DOHH2 (cell line): Measurements from ENCODE around the gene COL13A1.

ENCODE experiments used
- H3F3A ChIP-seq: fragments of 200-600 bp; sonication (generic), shearing (Covaris generic); 2 replicates; pipeline ENCODE4 v1.6.0; 2016; ENCODE audit warnings: antibody characterized with exemption, mild to moderate bottlenecking; ENCODE audit not compliant: control insufficient read depth, insufficient read depth
- H3K27ac ChIP-seq: fragments of 200-600 bp; sonication (generic); 2 replicates; pipeline ENCODE4 v1.5.1; 2014; ENCODE audit warnings: low read depth, mild to moderate bottlenecking, low read length, moderate library complexity
- H3K27me3 ChIP-seq: fragments of 200-600 bp; sonication (generic); 2 replicates; pipeline ENCODE4 v1.6.1; 2014; ENCODE audit warnings: mild to moderate bottlenecking, low read length, mixed read lengths; ENCODE audit not compliant: control insufficient read depth
- H3K36me3 ChIP-seq: fragments of 200-600 bp; sonication (generic); 2 replicates; pipeline ENCODE4 v1.6.1; 2014; ENCODE audit warnings: mild to moderate bottlenecking, low read length, moderate library complexity, mixed read lengths; ENCODE audit not compliant: control insufficient read depth
- H3K4me1 ChIP-seq: fragments of 200-600 bp; sonication (generic); 2 replicates; pipeline ENCODE4 v1.6.1; 2014; ENCODE audit warnings: mild to moderate bottlenecking, low read length, mixed read lengths; ENCODE audit not compliant: control insufficient read depth
- H3K4me2 ChIP-seq: fragments of 200-600 bp; sonication (generic); 2 replicates; pipeline ENCODE4 v1.6.0; 2014; ENCODE audit warnings: mild to moderate bottlenecking, low read length, moderate library complexity
- H3K4me3 ChIP-seq: fragments of 200-600 bp; sonication (generic); 2 replicates; pipeline ENCODE4 v1.5.1; 2014; ENCODE audit warnings: mild to moderate bottlenecking, low read length, mixed read lengths
- H3K79me2 ChIP-seq: fragments of 200-600 bp; sonication (generic); 2 replicates; pipeline ENCODE4 v1.6.1; 2014; ENCODE audit warnings: mild to moderate bottlenecking, low read length, mixed read lengths; ENCODE audit not compliant: control insufficient read depth
- H3K9me2 ChIP-seq: fragments of 200-600 bp; sonication (generic); replicated peaks from 2 replicates; pipeline ENCODE4 v1.6.1; 2014; ENCODE audit warnings: mild to moderate bottlenecking, low read length, mixed read lengths; ENCODE audit not compliant: control insufficient read depth
- H3K9me3 ChIP-seq: fragments of 200-600 bp; sonication (generic); 2 replicates; pipeline ENCODE4 v1.6.1; 2014; ENCODE audit warnings: antibody characterized with exemption, low read length, mixed read lengths; ENCODE audit not compliant: control insufficient read depth, insufficient read depth
- H4K20me1 ChIP-seq: fragments of 200-600 bp; sonication (generic); 2 replicates; pipeline ENCODE4 v1.6.0; 2014; ENCODE audit warnings: low read depth, mild to moderate bottlenecking, antibody characterized with exemption, low read length, moderate library complexity; ENCODE audit not compliant: control insufficient read depth, insufficient read depth
- EZH2phosphoT487 ChIP-seq: fragments of 200-600 bp; sonication (generic); IDR thresholded peaks from 2 replicates; pipeline ENCODE4 v1.6.1; 2017; ENCODE audit warnings: borderline replicate concordance, mild to moderate bottlenecking, antibody characterized with exemption, low read length, moderate library complexity, mixed read lengths
- TF ChIP-seq, protein P1 (sequence below): fragments of 200-600 bp; sonication (generic); IDR thresholded peaks from one replicate; pipeline ENCODE4 v1.5.1; 2014; ENCODE audit warnings: antibody characterized with exemption, mild to moderate bottlenecking, low read depth, low read length; ENCODE audit not compliant: poor library complexity, severe bottlenecking

Gene COL13A1

GRCh38 chr10:69896606-69897231 is 95.0 kb downstream of the COL13A1 start:
- no peaks in the 10 kb centered on the region for H3K9me2 ChIP-seq
- H3K27me3 ChIP-seq, result no peaks in the 10 kb centered on the region
- H3K36me3 ChIP-seq, result no peaks in the 10 kb centered on the region
- no peaks in the 10 kb centered on the region for H3K9me3 ChIP-seq
- no peaks in the 10 kb centered on the region for H3K4me1 ChIP-seq
- no peaks in the 10 kb centered on the region for H3F3A ChIP-seq
- H3K4me3 ChIP-seq, result no peak overlapping the region
- H3K79me2 ChIP-seq, result no peaks in the 10 kb centered on the region
- TF ChIP-seq, protein P1, sequence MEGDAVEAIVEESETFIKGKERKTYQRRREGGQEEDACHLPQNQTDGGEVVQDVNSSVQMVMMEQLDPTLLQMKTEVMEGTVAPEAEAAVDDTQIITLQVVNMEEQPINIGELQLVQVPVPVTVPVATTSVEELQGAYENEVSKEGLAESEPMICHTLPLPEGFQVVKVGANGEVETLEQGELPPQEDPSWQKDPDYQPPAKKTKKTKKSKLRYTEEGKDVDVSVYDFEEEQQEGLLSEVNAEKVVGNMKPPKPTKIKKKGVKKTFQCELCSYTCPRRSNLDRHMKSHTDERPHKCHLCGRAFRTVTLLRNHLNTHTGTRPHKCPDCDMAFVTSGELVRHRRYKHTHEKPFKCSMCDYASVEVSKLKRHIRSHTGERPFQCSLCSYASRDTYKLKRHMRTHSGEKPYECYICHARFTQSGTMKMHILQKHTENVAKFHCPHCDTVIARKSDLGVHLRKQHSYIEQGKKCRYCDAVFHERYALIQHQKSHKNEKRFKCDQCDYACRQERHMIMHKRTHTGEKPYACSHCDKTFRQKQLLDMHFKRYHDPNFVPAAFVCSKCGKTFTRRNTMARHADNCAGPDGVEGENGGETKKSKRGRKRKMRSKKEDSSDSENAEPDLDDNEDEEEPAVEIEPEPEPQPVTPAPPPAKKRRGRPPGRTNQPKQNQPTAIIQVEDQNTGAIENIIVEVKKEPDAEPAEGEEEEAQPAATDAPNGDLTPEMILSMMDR, result no peak
- TF ChIP-seq EZH2phosphoT487, result no peak
- no peak overlapping the region for H3K27ac ChIP-seq
- H4K20me1 ChIP-seq, result no peaks in the 10 kb centered on the region
- H3K4me2 ChIP-seq, result no peak overlapping the region

GRCh38 chr10:69897432-69897831 is 95.7 kb downstream of the COL13A1 start:
- Histone ChIP-seq H3K4me3 (no peak overlapping the region), H3K9me3 (no peaks in the 10 kb centered on the region), H3K4me2 (no peak overlapping the region), H4K20me1 (no peaks in the 10 kb centered on the region), H3K36me3 (no peaks in the 10 kb centered on the region), H3F3A (no peaks in the 10 kb centered on the region), H3K27me3 (no peaks in the 10 kb centered on the region), H3K27ac (no peak overlapping the region), H3K9me2 (no peaks in the 10 kb centered on the region), H3K4me1 (no peaks in the 10 kb centered on the region), H3K79me2 (no peaks in the 10 kb centered on the region)
- TF ChIP-seq, protein P1, result no peak
- no peak for TF ChIP-seq EZH2phosphoT487

- Histone ChIP-seq H3K79me2 (no peaks in the 10 kb centered on the region), H3K4me3 (no peak overlapping the region), H3K9me3 (no peaks in the 10 kb centered on the region), H3K4me2 (no peak overlapping the region), H3K27me3 (no peaks in the 10 kb centered on the region), H3K27ac (no peak overlapping the region), H4K20me1 (no peaks in the 10 kb centered on the region), H3K36me3 (no peaks in the 10 kb centered on the region), H3F3A (no peaks in the 10 kb centered on the region), H3K4me1 (no peaks in the 10 kb centered on the region), H3K9me2 (no peaks in the 10 kb centered on the region)
- TF ChIP-seq EZH2phosphoT487, result no peak
- TF ChIP-seq, protein P1, result no peak
Observed at GRCh38 chr10:69897999-69898398, 96.3 kb downstream of the COL13A1 start.
